GM21825 (cell line): ENCODE measurements around the gene WDR82.

Source experiments
- ATAC-seq: cut with Tn5 transposase; IDR thresholded peaks from one replicate; pipeline ENCODE4 v1.9.1; 2021; ENCODE audit warnings: mild to moderate bottlenecking, moderate library complexity; ENCODE audit not compliant: unreplicated experiment

The WDR82 gene

DNA sequence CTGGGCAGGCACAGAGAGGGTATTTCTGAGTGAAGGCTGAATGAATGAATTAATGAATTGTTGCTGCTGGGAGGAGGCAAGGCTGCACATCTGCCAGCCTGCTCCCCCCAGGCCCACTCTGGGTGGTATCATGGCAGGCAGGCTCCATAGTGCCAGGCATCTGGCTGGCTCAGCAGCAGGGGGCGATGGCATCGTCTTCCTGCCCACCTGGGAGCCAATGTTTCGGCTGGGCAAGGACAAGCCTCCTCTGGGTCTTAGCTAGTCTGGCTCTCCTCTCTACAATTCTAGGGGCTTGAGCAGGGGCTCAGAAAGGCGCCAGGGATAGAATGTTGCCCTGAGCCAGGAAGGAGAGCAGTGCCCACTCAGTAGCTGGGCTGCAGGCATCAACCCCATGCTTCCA, 51.3 kb downstream of the WDR82 start:
- no peak for ATAC-seq

DNA sequence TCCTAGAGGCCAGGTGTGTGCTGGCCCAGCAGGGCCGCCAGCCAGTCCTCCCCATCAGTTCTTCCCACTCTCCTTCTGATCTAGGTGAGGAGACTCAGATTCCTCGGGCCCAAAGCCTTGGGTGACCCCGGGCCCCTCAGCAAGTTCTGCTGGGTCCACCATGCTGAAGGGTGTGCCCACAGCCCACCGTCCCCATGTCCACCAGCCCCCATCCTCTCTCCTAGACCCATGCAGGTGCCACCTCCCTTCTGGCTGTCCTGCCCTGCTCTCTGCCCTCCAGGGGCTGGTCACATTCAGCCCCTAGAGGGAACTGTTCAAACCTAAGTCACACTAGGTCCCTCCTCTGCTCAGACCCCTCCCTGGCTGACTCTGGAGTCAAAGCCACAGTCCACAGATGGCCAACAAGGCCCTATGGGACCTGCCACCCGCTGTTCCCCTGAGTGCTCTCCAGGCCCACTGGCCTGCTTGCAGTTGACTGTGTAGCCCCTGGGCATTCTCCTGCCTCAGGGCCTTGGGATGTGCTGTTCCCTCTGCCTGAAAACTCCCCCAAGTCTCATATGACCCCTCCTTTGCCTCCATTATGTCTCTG, 52.1 kb downstream of the WDR82 start:
- no peak for ATAC-seq

DNA sequence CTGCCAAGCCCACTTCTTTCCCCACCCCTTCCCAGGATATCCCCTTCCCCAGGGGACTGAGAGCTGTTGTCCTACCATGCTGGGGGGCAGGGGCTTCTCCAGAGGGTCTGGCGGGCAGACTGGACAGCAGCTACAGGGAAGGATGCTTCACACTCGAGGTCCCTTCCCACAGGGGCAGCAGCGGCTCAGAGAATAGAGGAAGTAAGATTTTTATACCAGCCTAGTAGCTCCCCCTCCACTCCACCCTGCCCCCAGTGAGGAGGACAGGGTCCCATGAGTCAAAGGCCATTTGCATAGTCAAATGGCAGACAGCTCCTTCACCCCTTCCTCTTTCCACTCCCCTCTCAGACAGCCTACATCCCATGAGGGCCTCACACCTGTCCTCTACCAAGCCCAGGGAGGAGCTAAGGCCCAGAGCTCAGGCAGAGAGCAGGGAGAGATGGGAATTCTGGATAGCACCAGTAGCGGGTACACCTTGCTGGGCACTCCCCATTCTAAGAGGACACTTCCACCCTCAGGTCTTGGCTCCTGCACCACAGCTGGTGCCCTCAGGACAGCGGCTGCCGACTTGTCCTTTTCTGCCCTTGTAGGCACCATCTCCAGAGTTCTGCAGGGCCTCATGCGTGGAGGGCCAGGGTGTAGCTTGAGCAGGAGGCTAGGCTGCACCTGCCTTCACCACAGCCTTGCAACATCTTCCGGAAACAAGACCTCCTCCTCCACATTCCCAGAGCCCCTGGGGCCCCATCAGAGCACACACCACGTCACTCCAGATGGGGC, 52.8 kb downstream of the WDR82 start, which contains the start of gene TLR9:
Gene TLR9, minus strand, starts transcription at position 194 of the 777 bp plus-strand sequence. Its CDS starts 116 bp downstream, at position 78.
- peak; percentile 72 for ATAC-seq

DNA sequence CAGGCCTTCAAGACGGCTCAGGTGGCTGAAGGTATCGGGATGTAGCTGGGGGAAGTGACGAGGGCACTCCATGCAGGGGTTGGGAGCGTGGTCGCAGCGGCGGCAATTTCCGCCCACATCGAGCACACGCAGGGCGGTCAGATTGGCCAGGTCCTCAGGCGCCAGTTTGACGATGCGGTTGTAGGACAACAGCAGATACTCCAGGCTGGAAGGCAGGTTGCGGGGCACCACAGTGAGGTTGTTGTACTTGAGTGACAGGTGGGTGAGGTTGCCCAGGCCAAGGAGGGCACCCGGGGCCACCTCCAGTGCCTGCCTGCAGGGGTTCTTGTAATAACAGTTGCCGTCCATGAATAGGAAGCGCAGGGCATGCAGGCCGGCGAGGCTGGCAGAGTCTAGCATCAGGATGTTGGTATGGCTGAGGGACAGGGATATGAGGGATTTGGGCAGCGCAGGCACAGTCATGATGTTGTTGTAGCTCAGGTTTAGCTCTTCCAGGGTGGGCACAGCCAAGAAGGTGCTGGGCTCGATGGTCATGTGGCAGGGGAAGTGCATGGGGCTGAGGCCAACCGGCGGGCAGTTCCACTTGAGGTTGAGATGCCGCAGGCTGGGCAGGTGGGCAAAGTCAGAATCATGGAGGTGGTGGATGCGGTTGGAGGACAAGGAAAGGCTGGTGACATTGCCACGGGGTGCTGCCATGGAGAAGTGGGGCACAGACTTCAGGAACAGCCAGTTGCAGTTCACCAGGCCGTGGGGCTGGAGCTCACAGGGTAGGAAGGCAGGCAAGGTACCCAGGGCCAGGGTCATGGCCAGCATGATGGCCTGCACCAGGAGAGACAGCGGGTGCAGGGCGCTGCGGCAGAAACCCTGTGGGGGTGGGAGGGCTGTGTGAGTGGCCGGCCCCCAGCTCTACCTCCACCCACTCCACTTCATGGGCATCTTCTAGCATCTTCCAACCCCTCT, 54.7 kb downstream of the WDR82 start:
- ATAC-seq, result no peak

DNA sequence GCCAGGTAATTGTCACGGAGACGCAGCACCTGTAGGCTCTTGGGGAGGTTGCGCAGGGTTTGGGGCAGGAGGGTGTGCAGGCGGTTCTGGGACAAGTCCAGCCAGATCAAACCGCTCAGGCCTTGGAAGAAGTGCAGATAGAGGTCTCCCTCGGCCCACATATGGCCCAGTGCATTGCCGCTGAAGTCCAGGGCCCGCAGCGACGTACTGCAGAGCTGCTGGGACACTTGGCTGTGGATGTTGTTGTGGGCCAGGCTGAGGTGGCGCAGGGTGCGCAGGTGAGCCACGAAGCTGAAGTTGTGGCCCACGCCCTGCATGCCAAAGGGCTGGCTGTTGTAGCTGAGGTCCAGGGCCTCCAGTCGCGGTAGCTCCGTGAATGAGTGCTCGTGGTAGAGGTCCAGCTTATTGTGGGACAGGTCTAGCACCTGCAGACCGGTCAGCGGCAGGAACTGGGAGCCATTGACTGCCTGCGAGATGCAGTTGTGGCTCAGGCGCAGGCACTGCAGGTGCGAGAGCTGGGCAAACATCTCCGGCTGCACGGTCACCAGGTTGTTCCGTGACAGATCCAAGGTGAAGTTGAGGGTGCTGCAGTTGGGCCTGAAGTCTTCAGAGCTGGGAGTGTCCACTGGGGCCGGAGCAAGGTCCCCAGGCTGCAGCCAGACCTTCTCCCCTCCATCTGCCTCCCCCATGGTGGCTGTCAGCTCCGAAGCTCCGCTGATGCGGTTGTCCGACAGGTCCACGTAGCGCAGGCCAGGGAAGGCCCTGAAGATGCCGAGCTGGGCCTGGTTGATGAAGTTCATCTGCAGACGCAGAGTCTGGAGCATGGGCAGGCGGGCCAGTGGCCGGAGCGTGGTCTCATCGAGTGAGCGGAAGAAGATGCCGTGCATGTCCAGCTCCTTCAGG, 55.9 kb downstream of the WDR82 start:
- ATAC-seq, result no peak

DNA sequence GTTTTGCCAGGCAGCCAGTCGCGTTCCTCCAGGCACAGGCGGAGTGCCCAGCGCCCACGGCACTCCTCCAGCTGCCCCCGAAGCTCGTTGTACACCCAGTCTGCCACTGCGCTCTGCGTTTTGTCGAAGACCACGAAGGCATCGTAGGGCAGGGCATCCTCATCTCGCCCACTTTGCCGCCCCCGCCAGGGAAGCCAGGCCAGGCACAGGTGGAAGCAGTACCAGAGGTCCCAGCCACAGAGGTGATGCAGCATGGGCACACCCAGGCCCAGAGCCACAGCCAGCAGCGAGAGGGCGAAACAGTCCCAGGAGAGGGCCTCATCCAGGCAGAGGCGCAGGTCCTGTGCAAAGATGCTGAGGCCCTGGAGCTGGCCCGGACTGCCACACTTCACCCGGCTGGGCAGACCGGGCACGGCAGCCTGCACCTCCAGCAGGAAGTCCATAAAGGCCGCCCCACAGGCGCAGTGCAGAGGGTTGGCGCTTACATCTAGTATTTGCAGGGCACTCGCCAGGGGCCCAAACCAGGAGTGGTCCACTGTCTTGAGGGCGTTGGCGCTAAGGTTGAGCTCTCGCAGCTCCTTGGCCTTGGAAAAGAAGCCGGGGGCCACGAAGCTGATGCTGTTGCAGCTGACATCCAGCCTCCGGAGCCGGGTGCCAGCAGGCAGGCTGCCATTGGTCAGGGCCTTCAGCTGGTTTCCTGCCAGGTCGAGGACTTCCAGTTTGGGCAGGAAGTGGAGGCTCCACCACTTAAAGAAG, 56.7 kb downstream of the WDR82 start:
- no peak for ATAC-seq

- ATAC-seq, result no peak
These were observed 57.3 kb downstream of the WDR82 start for GRCh38 chr3:52221141-52221562.

GRCh38 chr3:52220380-52221026, 57.9 kb downstream of the WDR82 start:
- ATAC-seq, result no peak

DNA sequence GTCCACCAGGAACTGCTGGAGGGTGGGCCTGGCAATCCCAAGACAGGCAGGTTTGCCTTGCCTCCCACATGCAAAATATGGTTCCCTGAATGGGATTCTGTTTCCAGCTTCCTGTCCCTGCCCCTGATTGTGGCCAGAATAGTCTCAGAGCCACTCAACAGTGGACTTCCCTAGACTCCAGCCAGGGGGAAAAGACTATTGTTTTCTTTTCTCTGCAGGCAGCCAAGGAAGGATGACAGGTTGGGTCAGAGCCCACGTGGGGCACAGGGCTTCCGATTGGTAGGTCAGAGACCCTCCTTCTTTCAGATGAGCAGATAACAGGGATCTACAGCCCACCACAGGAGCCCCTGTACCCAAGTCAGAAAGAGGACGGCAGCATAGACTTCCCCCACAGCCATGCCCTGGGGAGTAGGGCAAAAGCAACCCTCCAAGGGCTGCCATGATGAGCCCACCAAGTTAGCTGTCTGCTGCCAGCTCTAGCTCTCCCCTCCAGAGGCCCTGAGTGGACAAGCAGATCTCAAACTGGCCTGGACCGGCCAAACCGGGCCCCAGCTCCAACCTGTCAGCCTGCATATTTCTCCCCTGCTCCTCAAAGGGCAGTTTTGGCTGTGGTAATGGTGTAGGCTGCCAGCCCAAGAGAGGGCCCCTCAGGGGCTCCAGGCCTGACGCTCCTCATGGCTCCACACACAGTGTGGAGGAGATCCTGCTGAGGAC, 59.4 kb downstream of the WDR82 start:
- ATAC-seq, result no peak

DNA sequence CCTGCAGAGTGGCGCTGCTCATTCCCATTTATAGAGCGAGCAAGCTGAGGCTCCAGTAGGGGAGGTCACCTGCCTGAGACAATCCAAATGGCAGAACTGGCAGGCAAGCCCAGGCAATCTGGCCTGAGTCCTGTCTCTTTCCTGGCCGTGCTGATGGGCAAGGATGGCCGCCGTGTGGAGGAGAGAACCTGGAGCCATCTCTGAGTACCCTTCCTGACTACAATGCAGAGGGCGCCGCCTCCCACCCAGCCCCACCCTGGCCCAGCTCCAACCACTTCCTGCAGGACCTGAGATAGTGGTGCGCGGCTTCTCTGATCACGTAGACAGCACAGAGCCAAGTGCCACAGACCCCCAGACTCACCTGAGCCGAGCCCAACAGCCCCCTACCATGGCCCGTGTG, 60.0 kb downstream of the WDR82 start:
- no peak for ATAC-seq

- no peak for ATAC-seq
These were observed 60.4 kb downstream of the WDR82 start for GRCh38 chr3:52218026-52218425.

GRCh38 chr3:52217409-52217805, 61.0 kb downstream of the WDR82 start:
- no peak for ATAC-seq

GRCh38 chr3:52216585-52217408, 61.7 kb downstream of the WDR82 start:
- ATAC-seq, result no peak

DNA sequence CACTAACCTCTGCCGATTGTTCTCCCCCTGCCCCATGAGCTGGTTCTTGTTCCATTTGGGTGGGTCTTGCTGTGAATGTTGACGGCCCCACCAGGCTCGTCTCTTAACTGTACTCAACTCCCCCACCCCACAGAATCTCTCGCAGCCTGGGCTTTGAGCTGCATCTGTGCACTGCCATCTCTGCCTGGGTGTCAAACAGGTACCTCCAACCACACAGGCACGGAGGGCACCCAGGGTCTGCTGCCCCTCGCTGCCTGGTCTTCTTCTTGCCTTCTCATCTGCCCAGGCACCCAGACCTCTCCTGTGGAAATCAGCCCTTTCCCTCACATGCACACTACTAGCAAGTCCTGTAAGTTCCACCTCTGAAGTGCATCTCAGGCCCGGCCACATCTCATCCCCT, 63.1 kb downstream of the WDR82 start:
- no peak for ATAC-seq

DNA sequence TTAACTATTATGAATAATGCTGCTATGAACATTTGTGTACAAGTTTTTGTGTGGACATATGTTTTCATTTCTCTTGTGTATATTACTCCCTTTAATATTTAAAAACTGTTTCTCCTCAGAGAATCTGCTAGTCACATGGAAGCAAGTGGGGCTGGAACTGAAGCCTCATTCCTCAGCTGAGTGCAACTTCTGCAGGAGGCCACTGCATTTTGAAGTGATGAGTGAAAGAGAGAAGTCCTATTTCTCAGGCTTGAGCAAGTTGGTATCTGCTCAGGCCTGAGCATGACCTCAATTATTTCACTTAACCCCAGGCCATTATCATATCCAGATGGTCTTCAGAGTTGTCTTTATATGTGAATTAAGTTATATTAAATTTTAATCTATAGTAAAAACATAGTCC, 64.5 kb downstream of the WDR82 start:
- ATAC-seq, result no peak

GRCh38 chr3:52213005-52213404, 65.4 kb downstream of the WDR82 start:
- no peak for ATAC-seq

- ATAC-seq, result no peak
These were observed 67.1 kb downstream of the WDR82 start for GRCh38 chr3:52211268-52211891.
